Gastroesophageal sphincter (tissue), 4 donors: ENCODE data around the gene DCDC1. TPM values are rescaled to one million over a fixed set of nuclear protein-coding genes. Genes with fewer than 3 reads are reported as not detected.

Source experiments
- ATAC-seq: fragments of 150-250 bp; one replicate; pipeline ENCODE4 v1.9.1; 2016; ENCODE audit warnings: mild to moderate bottlenecking, moderate library complexity
- H3K27ac ChIP-seq, 4 donors: fragments of 200-600 bp; sonication (generic) in 3 of 4; 1 replicate in 3 of 4; 2 replicates in 1 of 4; pipeline ENCODE4 v1.5.1; 2016 to 2019
- H3K27me3 ChIP-seq: fragments of 200-600 bp; sonication (generic); one replicate; pipeline ENCODE4 v1.5.1; 2019
- H3K36me3 ChIP-seq, 2 donors: fragments of 200-600 bp; sonication (generic); one replicate each; pipeline ENCODE4 v1.5.1; 2019; ENCODE audit warnings: control low read depth in 1 of 2
- H3K4me1 ChIP-seq, 3 donors: fragments of 200-600 bp; sonication (generic); 1 replicate in 2 of 3; 2 replicates in 1 of 3; pipeline ENCODE4 v1.5.1; 2016 to 2019; ENCODE audit warnings: control low read depth in 2 of 3
- H3K4me3 ChIP-seq, 2 donors: fragments of 200-600 bp; sonication (generic); one replicate each; pipeline ENCODE4 v1.5.1; 2019; ENCODE audit warnings: mild to moderate bottlenecking in 1 of 2, moderate library complexity in 1 of 2
- H3K9me3 ChIP-seq, 3 donors: fragments of 200-600 bp; sonication (generic); one replicate each; pipeline ENCODE4 v1.5.1; 2017 to 2019; ENCODE audit warnings: control low read depth in 2 of 3
- EP300 ChIP-seq: sonication (generic); formaldehyde crosslinking; IDR thresholded peaks from one replicate; pipeline ENCODE4 v1.6.1; 2017; ENCODE audit warnings: antibody characterized with exemption, mild to moderate bottlenecking
- POLR2A ChIP-seq, 2 donors: fragments of 450-650 bp; IDR thresholded peaks; one replicate each; pipeline ENCODE4 v1.6.1; 2017; ENCODE audit warnings: antibody characterized with exemption in 2 of 2, mild to moderate bottlenecking in 2 of 2, moderate library complexity in 1 of 2
- POLR2AphosphoS5 ChIP-seq: sonication (generic); formaldehyde crosslinking; IDR thresholded peaks from one replicate; pipeline ENCODE4 v1.6.1; 2017; ENCODE audit warnings: antibody characterized with exemption
- WGBS, 2 donors: methylation state at CpG; one replicate each; pipeline ENCODE4 v1.1.5; 2018; ENCODE audit warnings: low coverage in 1 of 2; 5-methylcytosine and 5-hydroxymethylcytosine counted together
- total RNA-seq, 4 donors: library from RNA; depleted of rRNA; stranded (reverse); fragments of >200 nt; gene quantifications; one replicate each; pipeline ENCODE4 v1.1.0, GENCODE V29; 2016
- TF ChIP-seq, protein P1 (sequence below), 4 experiments: fragments of 200-600 bp in 2 of 4; fragments of 450-650 bp in 2 of 4; sonication (generic) in 1 of 4; IDR thresholded peaks; one replicate each; pipeline ENCODE4 v1.5.1; 2017 to 2019; ENCODE audit warnings: antibody characterized with exemption in 4 of 4, mild to moderate bottlenecking in 2 of 4, moderate library complexity in 2 of 4

The DCDC1 gene
- total RNA-seq, 4 donors from 2014 or later: 0.13 to 0.35 TPM; not detected in 2

- no peaks in the 10 kb centered on the region for H3K9me3 ChIP-seq
- WGBS, 2 donors: 9 to 26% methylated on average over 3 of the region's 3 CpGs
- H3K4me3 ChIP-seq: no peak overlapping the region
- H3K4me1 ChIP-seq: peaks cover 0 to 10% (median 4%) of the 10 kb centered on the region in 3 donors
- H3K27ac ChIP-seq: no peak overlapping the region
- ATAC-seq: no peak
- no peak for TF ChIP-seq POLR2A (IDR thresholded peaks at IDR 0.05)
- TF ChIP-seq, protein P1, sequence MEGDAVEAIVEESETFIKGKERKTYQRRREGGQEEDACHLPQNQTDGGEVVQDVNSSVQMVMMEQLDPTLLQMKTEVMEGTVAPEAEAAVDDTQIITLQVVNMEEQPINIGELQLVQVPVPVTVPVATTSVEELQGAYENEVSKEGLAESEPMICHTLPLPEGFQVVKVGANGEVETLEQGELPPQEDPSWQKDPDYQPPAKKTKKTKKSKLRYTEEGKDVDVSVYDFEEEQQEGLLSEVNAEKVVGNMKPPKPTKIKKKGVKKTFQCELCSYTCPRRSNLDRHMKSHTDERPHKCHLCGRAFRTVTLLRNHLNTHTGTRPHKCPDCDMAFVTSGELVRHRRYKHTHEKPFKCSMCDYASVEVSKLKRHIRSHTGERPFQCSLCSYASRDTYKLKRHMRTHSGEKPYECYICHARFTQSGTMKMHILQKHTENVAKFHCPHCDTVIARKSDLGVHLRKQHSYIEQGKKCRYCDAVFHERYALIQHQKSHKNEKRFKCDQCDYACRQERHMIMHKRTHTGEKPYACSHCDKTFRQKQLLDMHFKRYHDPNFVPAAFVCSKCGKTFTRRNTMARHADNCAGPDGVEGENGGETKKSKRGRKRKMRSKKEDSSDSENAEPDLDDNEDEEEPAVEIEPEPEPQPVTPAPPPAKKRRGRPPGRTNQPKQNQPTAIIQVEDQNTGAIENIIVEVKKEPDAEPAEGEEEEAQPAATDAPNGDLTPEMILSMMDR (IDR thresholded peaks at IDR 0.05): no peak
- no peak for TF ChIP-seq EP300
- no peak for TF ChIP-seq POLR2AphosphoS5
- no peaks in the 10 kb centered on the region for H3K36me3 ChIP-seq
- H3K27me3 ChIP-seq: no peaks in the 10 kb centered on the region
Measured at GRCh38 chr11:30893318-30893717, 476.2 kb downstream of the DCDC1 start.

DNA sequence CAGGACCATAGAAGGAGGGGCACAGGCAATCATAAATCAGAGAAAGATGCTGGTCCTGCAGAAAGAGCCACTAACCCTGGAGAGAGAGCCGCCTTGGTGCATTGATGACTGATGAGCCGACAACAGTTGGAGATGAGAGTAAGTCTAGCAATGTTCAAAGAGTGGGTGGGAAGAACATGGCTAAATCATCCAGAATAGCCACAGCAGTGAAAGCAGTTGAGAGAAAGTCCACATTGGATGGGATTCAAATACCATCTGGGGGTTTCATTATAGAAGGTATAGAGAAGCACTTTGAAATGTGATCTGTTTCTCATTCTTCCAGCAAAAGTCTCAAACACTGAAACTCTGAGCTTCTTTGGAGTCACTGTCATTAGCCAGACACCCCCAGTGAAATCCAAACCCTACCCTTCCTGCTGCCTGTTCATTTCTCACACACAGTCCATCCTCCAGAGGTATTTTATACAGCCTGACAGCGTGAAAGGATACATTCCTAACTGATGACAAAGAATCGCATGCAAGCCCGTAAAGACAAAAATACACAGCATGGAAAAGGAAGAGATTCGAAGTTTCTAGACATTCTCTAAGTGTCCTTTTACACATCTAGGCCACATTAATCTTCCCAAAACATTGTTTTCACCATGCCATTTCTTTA, 480.3 kb downstream of the DCDC1 start:
- Histone ChIP-seq H3K27ac (no peak overlapping the region), H3K36me3 (no peaks in the 10 kb centered on the region), H3K4me1 (peaks cover 0 to 10% (median 4%) of the 10 kb centered on the region in 3 donors), H3K4me3 (no peak overlapping the region), H3K9me3 (no peaks in the 10 kb centered on the region), H3K27me3 (no peaks in the 10 kb centered on the region)
- no peak for TF ChIP-seq EP300
- TF ChIP-seq POLR2A (IDR thresholded peaks at IDR 0.05): no peak
- TF ChIP-seq, protein P1 (IDR thresholded peaks at IDR 0.05): no peak
- TF ChIP-seq POLR2AphosphoS5: no peak
- no peak for ATAC-seq
- WGBS, 2 donors: 48 to 69% methylated on average over 5 to 6 of the region's 6 CpGs

DNA sequence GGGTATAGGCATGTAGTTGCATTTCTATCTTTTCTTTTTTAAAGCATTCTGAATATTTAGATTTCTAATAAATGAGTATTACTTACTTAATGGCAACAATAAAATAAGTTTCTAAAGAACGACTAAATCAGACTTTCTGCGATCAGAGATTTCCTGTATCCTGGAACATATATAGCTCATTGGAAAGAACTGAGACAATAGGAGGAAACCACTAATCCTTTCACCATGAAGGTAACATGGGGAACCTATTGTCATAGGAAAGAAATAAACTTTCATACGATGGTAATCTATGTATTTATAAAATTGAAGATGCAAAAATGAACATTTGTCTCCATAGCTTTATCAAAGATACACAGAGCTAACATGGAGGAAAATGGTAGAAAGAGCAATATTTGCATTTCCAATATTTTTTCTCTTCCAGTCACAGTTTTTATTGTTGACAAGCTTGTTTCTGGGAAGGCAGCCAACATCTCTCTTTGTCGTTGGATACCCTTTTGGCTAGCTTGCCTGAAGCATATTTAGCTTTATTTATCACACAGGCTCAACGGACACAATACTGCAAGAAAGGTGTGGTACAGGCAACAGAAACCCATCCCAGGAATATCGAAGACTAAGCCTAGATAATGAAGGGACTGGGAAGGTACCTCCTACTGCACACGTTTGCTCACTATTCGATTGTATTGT, 490.1 kb downstream of the DCDC1 start:
- Histone ChIP-seq H3K4me1 (no peaks in the 10 kb centered on the region), H3K27me3 (no peaks in the 10 kb centered on the region), H3K36me3 (no peaks in the 10 kb centered on the region), H3K9me3 (no peaks in the 10 kb centered on the region), H3K27ac (no peak overlapping the region), H3K4me3 (no peak overlapping the region)
- WGBS, 2 donors: 33 to 34% methylated on average over 8 of the region's 8 CpGs
- TF ChIP-seq POLR2AphosphoS5: no peak
- TF ChIP-seq, protein P1 (IDR thresholded peaks at IDR 0.05): no peak
- TF ChIP-seq EP300: no peak
- no peak for TF ChIP-seq POLR2A (IDR thresholded peaks at IDR 0.05)
- no peak for ATAC-seq

- 70 to 78% methylated on average over 3 of the region's 3 CpGs for WGBS, 2 donors
- Histone ChIP-seq H3K4me3 (no peak overlapping the region), H3K4me1 (no peaks in the 10 kb centered on the region), H3K36me3 (no peaks in the 10 kb centered on the region), H3K27ac (no peak overlapping the region), H3K27me3 (no peaks in the 10 kb centered on the region), H3K9me3 (no peaks in the 10 kb centered on the region)
- no peak for ATAC-seq
- TF ChIP-seq POLR2AphosphoS5 (no peak), EP300 (no peak)
- TF ChIP-seq, protein P1 (IDR thresholded peaks at IDR 0.05): no peak
Measured at GRCh38 chr11:30878400-30878799, 491.1 kb downstream of the DCDC1 start.
